Inferior parietal cortex (tissue), 1 donor: Measurements from ENCODE around the gene PQBP1.
A peak's percentile ranks its signal among the peaks of the same experiment; 100 is the strongest.

Experiments
- DNase-seq: peaks from one replicate; pipeline ENCODE4 v3.0.0-alpha.2; 2016; ENCODE audit errors: extremely low spot score

Gene PQBP1

DNA sequence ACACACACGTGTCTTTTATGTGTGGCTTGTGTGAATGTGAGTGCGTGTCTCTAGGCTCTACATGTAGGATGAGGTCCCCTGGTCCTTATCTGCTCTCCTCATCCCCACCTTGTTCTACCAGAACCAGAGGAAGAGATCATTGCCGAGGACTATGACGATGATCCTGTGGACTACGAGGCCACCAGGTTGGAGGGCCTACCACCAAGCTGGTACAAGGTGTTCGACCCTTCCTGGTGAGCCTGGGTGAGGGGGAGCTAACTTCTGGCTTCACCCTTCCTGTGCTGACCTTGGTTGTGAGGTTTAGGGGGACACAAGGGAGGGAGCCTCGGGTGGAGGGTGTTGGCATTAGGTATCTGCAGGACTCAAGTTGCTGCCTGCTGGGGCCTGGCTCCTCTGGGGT, 3.3 kb downstream of the PQBP1 start:
- DNase-seq = no peak

- no peak for DNase-seq
These were observed 4.4 kb downstream of the PQBP1 start for GRCh38 chrX:48902135-48902534.

- DNase-seq = no peak
These were observed 5.0 kb downstream of the PQBP1 start for GRCh38 chrX:48902776-48903175.

DNA sequence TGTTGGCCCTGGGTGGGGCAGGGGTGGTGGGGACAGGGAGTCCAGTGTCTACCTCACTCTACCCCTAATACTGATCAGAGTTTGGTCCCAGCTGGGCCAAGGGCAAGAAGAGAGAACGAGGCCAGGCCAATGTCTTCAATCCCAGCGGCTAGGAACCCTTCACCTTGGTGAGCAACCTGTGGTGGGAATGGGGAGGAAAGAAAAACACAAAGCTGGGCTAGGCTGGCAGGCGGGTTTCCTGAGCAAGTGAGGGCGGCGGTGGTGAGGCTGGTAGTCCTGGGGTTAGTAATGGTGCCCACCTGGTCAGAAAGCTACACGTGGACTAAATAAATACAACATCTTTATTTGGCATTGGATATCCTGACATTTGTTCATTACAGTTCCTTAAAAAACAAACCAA, 5.6 kb downstream of the PQBP1 start:
- no peak for DNase-seq

- DNase-seq = no peak
These were observed 6.5 kb downstream of the PQBP1 start for GRCh38 chrX:48904180-48904579.

GRCh38 chrX:48904626-48905025, 6.9 kb downstream of the PQBP1 start:
- DNase-seq = no peak

- DNase-seq = no peak
These were observed 7.5 kb downstream of the PQBP1 start for GRCh38 chrX:48905090-48905790.

GRCh38 chrX:48908600-48908999, 10.9 kb downstream of the PQBP1 start:
- no peak for DNase-seq

DNA sequence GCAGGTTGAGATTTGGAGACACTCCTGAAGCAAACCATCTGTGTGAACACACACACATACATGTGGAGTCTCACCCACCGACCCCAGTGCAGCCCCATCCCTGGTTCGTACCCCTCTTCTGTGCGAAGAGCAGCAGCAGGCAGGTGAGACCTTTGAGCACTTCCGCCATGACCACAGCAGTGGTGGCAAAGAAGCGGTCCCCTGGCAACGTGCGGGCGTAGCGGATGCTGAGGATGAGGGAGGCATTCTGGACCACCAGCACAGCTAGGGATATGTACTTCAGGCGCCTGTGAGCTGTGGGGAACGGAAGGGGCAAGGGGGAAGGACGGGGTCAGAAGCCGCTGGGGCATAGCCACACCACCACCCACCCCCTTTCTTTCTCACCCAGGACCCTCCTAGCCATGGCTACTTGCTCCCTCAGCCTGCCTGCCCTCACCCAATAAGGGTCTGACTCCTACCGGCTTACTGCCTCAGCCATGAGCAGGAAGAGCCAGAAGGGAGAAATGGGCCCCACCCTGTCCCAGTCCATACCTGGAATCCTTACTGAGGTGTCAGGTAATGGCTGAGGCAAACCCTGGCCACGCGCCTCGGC, 12.1 kb downstream of the PQBP1 start:
- DNase-seq = no peak

DNA sequence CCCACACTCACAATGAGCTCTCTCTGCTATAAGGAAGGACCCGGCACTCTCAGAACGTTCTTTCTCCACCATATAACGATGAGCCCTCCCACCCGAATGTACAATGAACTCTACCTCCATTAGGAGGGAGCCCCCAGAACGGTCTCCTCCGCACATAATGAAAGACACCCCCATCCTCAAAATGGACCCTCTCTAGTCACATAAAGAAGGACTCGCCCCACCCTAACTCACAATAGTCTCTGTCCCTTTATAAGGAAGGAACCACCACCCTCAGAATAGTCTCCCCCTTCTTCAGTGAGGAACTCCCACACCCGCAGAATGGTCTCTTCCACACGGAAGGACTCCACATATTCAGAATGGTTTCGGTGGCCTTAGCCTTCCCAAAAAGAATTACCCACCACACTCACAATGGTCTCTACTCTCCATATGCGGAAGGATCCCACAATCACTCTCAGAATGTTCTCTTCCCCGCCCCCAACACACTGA, 13.2 kb downstream of the PQBP1 start:
- DNase-seq = no peak

DNA sequence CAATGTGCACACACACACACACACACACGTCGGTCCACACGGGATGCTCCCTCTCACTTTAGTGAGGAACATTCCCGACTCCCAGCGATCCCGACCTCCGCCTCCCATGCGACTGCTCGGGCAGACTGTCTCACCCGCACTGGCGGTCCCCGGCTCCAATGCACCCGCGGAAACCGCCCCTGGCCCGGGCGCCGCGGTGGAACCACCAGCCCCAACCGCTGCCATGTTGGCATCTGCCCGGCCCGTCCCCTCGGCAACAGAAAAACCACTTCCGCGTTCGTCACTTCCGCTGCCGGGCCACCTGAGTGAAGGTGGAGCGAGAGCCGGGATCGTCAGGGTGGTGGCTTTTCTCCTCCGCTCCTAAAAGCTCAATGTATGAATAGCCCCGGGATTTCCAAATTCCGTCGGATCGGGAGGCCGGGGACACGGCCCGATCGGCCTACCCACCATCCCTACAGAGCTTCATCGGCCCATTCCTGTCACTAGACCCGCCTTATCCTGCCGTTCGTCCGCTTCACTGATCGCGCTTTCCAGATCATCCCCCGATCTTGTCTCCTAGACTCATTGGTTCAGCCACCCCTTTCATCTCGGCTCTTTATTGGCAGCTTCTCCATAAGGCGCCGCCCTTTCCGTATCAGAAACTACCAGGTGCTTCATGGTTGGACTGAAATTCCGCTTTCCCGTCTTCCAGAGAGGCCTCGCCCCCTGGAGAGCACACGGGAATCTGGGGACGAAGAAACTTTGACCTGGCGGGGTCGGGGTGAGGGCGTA, 13.9 kb downstream of the PQBP1 start, which contains the start of gene SLC35A2:
TSS of gene SLC35A2 (minus strand) at position 235 of the 771 bp plus-strand sequence. CDS start at position 225, 10 bp downstream.
- DNase-seq = peak; percentile 78

GRCh38 chrX:48913605-48914366, 16.1 kb downstream of the PQBP1 start:
- no peak for DNase-seq

GRCh38 chrX:48914593-48915493, 17.1 kb downstream of the PQBP1 start:
- DNase-seq = no peak

DNA sequence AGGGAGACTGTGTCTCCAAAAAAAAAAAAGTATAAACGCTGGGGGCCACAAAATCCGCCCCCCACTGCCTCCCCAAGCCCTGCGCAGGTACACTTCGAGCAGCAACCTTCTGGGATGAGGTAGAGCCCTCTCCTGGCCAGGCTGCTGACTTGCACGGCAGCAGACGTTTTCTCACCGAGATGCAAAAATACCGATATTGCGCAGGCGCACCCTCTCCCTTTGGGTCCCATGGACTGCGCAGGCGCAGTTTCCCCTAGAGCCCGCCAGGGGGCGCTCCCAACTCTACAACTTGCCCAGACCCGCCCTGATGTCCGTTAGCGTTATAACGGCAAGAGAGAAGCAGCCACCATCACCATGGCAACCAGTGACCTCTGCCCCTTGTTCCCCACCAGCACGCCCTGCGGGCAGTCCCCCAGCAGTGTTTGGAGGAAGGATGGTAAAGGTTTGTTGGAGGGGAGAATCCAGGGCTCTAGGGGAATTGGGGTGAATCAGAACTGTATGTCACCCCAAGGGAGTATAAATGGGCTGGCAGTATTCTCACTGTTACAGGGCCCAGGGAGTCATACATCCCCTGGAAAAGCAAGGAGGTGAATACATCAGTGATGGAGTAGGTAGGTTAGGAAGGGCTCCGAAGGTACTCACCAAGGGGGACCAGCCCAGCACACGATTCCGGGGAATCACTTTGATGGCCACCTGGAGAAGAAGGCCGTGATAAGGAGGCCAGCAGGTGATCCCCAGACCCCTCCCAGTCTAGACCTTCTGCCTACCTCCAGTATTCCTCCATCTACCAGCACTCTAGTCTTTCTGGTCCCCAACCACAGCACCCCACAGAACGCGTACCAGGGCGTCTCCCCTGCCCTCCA, 19.6 kb downstream of the PQBP1 start:
- peak; percentile 89 for DNase-seq

DNA sequence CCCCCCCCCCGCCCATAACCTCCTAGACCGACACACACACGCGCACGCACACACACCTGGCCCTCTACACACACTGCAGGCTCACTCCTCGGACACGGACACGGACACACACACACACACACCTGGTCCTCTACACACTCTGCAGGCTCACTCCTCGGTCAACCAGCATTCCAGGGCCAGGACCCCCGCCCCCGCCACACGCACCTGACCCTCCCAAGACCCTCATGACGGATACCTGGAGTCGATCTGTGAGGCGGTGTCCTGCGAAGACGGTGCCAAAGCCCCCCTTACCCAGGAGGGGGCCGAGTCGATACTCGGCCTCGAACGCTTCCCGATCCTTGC, 20.5 kb downstream of the PQBP1 start:
- no peak for DNase-seq

- DNase-seq = peak; percentile 83
These were observed 21.1 kb downstream of the PQBP1 start, which contains the start of gene PIM2 for GRCh38 chrX:48918643-48919340. PIM2 (minus strand) TSS chrX:48919024; CDS start chrX:48918834, 190 bp downstream.

DNA sequence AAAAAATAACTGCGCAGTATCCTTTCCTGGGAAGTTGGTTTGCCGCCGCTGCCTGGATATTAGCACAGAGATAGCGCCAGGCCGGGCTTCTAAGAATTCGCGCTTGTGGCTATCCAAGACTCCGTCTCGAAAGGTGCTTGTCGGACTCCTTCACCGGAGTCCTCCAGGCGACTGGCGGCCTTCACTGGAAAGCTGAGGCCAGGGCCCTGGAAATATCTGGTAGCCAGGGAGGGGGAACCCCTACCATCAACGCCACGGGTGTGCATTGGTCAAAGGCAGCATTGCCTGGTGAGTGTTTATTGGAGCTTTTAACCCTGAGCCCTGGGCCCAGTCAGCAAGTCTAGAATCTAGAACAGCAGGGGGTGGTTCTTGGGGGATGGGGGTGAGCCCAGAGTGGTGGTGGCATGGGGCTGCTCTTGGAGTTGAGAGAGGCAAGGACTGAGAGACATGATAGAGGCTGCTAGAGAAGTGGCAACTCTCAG, 21.7 kb downstream of the PQBP1 start:
- DNase-seq = no peak

DNA sequence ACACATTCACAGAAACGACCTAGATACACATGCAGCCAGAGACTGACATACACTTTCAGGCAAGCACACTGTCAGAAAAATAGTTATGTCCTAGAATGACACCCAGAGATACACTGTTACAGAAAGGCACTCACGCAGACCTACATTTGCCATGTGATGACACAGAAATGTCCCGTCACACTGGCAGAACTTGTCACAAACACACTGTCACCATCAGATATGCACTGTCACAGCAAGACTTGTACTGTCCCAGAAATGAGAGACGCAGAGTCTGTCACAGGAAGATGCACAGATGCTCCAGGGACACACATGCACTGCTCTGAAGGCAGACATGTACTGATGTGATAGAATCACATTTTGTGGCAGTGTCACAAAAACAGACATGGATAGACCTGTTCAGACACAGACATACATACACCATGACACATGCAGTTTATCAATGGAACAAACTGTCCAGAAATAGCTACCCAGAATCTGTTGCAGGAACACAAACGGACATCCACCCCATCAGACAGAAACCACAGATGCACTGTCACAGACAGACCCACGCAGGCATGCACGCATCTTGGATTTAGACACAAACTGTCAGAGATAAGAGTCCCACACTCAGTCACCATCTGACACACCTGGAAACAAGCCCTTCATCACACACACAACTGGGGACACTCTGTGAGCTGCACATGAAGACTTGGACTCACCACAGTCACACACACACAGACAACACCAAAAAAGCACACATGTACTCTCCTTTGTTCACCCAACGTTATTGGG, 22.4 kb downstream of the PQBP1 start:
- no peak for DNase-seq
